GM23248 (cell line): Measurements from ENCODE around the gene STK17B.

Experiments used
- EZH2 ChIP-seq: fragments of 200-600 bp; sonication (generic); IDR thresholded peaks from 2 replicates; pipeline ENCODE4 v1.6.1; 2018; ENCODE audit warnings: antibody characterized with exemption, mild to moderate bottlenecking; ENCODE audit not compliant: insufficient read depth, poor library complexity, severe bottlenecking
- EZH2phosphoT487 ChIP-seq: fragments of 200-600 bp; sonication (generic); IDR thresholded peaks from 2 replicates; pipeline ENCODE4 v1.6.1; 2018; ENCODE audit warnings: antibody characterized with exemption, moderate library complexity, mild to moderate bottlenecking, low read depth; ENCODE audit not compliant: insufficient read depth

DNA sequence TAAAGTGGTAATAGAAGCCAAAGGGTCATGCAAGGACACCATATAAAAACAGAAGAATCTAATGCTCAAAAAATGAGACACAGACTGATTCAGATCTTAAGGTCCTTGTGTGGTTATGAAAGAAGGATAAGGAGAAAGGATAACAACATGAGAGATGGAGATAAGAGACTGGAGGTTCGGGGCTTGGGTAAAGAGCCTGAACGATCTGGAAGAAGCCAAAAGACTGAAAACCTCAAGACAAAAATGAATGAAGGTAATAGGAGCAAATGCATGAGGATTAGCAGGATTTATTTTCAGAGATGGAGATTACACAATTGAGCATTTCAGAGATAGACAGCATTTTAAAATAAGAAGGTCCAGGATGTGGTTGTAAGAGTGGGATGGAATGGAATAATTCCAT lies 26.1 kb downstream of the STK17B start:
- no peak for TF ChIP-seq EZH2
- TF ChIP-seq EZH2phosphoT487 = no peak
